IPS-15b (cell line): ENCODE data around the gene AGMAT.
A peak's percentile ranks its signal among the peaks of the same experiment; 100 is the strongest.

ENCODE experiments used
- H3K27me3 ChIP-seq: one replicate; pipeline ENCODE4 v1.6.1; 2013; ENCODE audit warnings: low read length; ENCODE audit not compliant: control insufficient read depth, insufficient read depth
- H3K36me3 ChIP-seq: one replicate; pipeline ENCODE4 v1.6.1; 2013; ENCODE audit warnings: low read length; ENCODE audit not compliant: control insufficient read depth, insufficient read depth
- H3K4me1 ChIP-seq: one replicate; pipeline ENCODE4 v1.6.1; 2013; ENCODE audit warnings: mild to moderate bottlenecking, low read length; ENCODE audit not compliant: control insufficient read depth, insufficient read depth
- H3K4me3 ChIP-seq: one replicate; pipeline ENCODE4 v1.5.1; 2013; ENCODE audit warnings: low read depth, low read length
- H3K9ac ChIP-seq: one replicate; pipeline ENCODE4 v1.6.1; 2013; ENCODE audit warnings: low read depth, mild to moderate bottlenecking, low read length
- H3K9me3 ChIP-seq: one replicate; pipeline ENCODE4 v1.6.1; 2013; ENCODE audit warnings: mild to moderate bottlenecking, low read length; ENCODE audit not compliant: control insufficient read depth, insufficient read depth

AGMAT gene

DNA sequence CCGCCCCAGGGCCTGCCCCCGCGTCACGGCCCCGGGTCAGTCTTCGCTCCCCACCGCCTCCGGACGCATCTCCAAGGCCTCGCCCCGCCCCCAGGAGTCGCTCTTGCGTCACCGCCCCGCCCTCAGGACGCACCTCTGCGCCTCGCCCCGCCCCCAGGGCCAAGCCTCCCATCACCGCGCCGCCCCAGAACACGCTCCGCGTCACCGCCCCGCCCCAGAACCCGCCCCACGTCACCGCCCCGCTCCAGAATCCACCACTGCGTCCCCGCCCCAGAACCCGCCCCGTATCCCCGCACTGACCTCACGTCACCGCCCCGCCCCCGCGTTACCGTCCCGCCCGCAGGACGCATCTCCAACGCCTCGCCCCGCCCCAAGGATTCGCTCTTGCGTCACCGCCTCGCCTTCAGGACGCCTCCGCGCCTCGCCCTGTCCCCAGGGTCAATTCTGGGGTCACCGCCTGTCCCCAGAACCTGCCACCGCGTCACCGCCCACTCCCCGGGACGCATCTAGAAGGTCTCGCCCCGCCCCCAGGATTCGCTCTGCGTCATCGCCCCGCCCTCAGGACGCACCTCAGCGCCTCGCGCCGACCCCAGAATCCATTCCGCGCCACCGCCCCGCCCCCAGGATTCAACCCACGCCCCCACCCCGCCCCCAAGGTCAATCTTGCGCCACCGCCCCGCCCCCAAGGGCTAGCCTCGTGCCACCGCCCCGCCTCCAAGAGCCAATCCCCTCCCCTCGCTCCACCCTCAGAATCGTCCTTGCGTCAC lies 60.4 kb downstream of the AGMAT start:
- H3K27me3 ChIP-seq = no peaks in the 10 kb centered on the region
- no peaks in the 10 kb centered on the region for H3K9me3 ChIP-seq
- H3K4me3 ChIP-seq = peak overlapping the region; percentile 79
- no peaks in the 10 kb centered on the region for H3K36me3 ChIP-seq
- no peak overlapping the region for H3K9ac ChIP-seq
- H3K4me1 ChIP-seq = no peaks in the 10 kb centered on the region

DNA sequence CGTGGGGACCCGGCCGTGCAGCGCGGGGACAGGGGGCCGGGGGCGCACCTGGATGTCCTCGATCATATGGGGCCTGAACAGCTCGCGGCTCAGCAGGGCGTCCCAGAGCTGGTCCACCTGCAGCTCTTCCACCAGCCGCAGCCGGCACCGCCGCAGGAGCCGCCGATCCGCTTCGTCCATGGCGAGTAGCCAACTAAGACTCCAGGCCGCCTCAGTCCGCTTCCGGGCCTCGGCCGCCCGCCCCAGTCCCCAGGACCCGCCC lies 60.9 kb downstream of the AGMAT start, which contains the start of gene CASP9:
Gene CASP9, minus strand, starts transcription at position 195 of the 262 bp plus-strand sequence. Its CDS starts 15 bp downstream, at position 180.
- H3K9ac ChIP-seq = peak within 1 kb of the TSS; percentile 76
- peak within 1 kb of the TSS; percentile 80 for H3K4me3 ChIP-seq
- no peaks in the 10 kb centered on the region for H3K36me3 ChIP-seq
- no peaks in the 10 kb centered on the region for H3K9me3 ChIP-seq
- no peaks in the 10 kb centered on the region for H3K4me1 ChIP-seq
- no peaks in the 10 kb centered on the region for H3K27me3 ChIP-seq

DNA sequence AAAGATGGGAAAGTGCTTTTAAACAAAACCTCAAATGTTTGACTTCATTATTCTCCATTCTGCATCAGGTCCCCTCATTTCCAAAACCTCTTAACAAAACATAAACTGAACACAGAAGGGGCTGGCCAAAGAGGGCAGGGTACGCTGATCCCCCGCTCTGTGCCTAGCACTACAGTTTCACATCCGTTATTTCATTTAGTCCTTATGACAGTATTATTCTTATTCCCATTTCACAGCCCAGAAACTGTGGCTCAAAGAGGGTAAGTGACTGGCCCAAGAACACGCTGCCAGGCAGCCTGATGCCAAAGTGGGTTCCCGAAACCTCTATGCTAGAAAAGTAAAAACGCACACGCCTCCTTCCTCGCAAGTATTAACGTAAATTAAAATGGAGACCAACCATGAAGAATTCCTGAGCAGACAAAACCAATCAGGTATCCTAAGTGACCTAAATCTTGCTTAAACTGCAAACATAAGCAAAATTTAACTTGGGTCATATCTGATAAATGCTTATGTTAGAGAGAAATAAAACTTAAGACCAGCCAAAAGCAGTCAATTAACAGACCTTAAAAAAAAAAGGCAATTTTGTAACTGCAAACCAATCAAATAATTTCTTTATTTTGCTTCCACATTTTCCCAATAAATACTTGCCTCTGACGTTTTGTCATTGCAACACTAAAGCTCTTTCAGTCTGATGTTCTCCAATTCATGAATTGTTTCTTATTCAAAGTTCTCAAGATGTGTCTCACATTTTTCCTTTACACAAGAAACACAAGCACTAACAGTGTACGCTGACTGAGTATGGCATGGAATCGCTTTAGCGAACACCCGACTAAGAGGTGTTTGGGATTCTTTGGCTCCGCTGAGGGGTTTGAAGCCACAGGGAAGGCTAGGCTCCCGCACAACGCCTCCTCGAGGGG lies 61.5 kb downstream of the AGMAT start:
- no peaks in the 10 kb centered on the region for H3K4me1 ChIP-seq
- peak overlapping the region; percentile 80 for H3K4me3 ChIP-seq
- no peaks in the 10 kb centered on the region for H3K36me3 ChIP-seq
- peak overlapping the region; percentile 76 for H3K9ac ChIP-seq
- no peaks in the 10 kb centered on the region for H3K27me3 ChIP-seq
- no peaks in the 10 kb centered on the region for H3K9me3 ChIP-seq

DNA sequence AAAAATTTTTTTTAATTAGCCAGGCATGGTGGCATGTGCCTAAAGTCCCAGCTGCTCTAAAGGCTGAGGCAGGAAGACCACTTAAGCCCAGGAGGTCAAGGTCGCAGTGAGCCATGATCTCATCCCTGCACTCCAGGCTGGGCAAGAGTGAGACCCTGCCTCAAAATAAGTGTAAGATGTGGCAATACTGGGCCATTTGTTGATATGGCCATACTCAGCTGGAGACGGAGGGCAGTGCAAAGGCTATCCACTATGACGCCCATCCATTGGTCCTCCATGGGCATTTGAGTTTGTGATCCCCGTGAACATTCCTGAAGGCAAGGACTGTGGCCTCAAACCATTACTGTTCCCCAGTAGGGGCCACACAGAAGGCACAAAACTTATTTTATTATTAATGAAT lies 62.3 kb downstream of the AGMAT start:
- Histone ChIP-seq H3K9ac (no peak overlapping the region), H3K4me3 (no peak overlapping the region), H3K27me3 (no peaks in the 10 kb centered on the region), H3K4me1 (no peaks in the 10 kb centered on the region), H3K36me3 (peaks cover under 1% of the 10 kb centered on the region), H3K9me3 (no peaks in the 10 kb centered on the region)
